Neural crest cell (in vitro differentiated cells): Measurements from ENCODE around the gene ZFP36L1. TPM values are rescaled to one million over a fixed set of nuclear protein-coding genes. Genes with fewer than 3 reads are reported as not detected.
A peak's percentile ranks its signal among the peaks of the same experiment; 100 is the strongest.

Source experiments
- DNase-seq: peaks from one replicate; pipeline ENCODE4 v3.0.0; 2021; ENCODE audit warnings: low read depth, mixed read lengths, low spot score
- H3K27ac Mint-ChIP-seq: one replicate; pipeline ENCODE4 v1.8.0; 2021; ENCODE audit warnings: mild to moderate bottlenecking, mixed read lengths; ENCODE audit not compliant: unreplicated experiment
- H3K27me3 Mint-ChIP-seq: 2 replicates; pipeline ENCODE4 v1.8.0; 2021; ENCODE audit warnings: low read depth, mild to moderate bottlenecking, mixed read lengths
- H3K36me3 Mint-ChIP-seq: 2 replicates; pipeline ENCODE4 v1.8.0; 2021; ENCODE audit warnings: low read depth, mild to moderate bottlenecking, mixed read lengths
- H3K4me1 Mint-ChIP-seq: 2 replicates; pipeline ENCODE4 v1.8.0; 2021; ENCODE audit warnings: mixed read lengths
- H3K4me3 Mint-ChIP-seq: one replicate; pipeline ENCODE4 v1.8.0; 2021; ENCODE audit warnings: mild to moderate bottlenecking, mixed read lengths
- H3K9me3 Mint-ChIP-seq: 2 replicates; pipeline ENCODE4 v1.8.0; 2021; ENCODE audit warnings: mixed read lengths
- total RNA-seq: library from RNA; stranded (reverse); gene quantifications from 2 replicates; pipeline ENCODE4 v1.2.1, GENCODE V29; 2021
- TF ChIP-seq, protein P1 (sequence below): fragments of 200-600 bp; sonication (generic); conservative IDR thresholded peaks from 2 replicates; pipeline ENCODE4 v1.5.0; 2021; ENCODE audit warnings: antibody characterized with exemption, mild to moderate bottlenecking

ZFP36L1 gene
- total RNA-seq, 1 donor from 2014 or later, result 289 TPM

DNA sequence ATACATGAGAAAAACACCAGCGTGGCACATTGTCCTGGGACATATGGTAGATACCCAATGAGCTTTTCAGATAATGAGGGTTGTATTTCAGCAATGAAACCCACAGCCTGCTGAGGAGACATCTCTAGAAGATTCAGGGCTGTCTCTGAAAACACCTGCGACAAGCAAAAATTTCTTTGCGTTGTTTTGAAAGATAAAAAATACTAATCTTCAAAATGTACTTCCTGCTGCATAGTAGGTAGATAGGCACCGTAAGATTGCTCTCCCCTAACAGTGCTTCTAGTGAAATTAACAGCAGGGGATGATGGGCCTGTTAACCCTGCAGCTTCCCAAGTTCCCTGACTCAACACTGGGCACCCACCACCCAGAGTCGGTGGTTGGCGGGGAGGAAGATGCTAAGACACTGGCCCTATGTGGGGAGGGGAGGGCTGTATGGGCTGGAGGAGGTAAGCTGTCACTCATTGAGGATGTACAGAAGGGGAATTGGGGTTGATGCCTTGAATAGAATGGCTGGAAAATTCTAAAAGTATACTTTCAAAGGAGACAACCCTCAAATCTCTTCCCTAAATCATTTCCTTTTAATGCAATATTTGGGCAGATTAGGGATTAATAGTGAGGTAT is 20.0 kb downstream of the ZFP36L1 start:
- Mint-ChIP-seq H3K4me3 (no peak overlapping the region), H3K27me3 (no peaks in the 10 kb centered on the region), H3K4me1 (peaks cover 35% of the 10 kb centered on the region), H3K36me3 (peaks cover 3% of the 10 kb centered on the region), H3K27ac (no peak overlapping the region), H3K9me3 (peaks cover 6% of the 10 kb centered on the region)
- TF ChIP-seq, protein P1, sequence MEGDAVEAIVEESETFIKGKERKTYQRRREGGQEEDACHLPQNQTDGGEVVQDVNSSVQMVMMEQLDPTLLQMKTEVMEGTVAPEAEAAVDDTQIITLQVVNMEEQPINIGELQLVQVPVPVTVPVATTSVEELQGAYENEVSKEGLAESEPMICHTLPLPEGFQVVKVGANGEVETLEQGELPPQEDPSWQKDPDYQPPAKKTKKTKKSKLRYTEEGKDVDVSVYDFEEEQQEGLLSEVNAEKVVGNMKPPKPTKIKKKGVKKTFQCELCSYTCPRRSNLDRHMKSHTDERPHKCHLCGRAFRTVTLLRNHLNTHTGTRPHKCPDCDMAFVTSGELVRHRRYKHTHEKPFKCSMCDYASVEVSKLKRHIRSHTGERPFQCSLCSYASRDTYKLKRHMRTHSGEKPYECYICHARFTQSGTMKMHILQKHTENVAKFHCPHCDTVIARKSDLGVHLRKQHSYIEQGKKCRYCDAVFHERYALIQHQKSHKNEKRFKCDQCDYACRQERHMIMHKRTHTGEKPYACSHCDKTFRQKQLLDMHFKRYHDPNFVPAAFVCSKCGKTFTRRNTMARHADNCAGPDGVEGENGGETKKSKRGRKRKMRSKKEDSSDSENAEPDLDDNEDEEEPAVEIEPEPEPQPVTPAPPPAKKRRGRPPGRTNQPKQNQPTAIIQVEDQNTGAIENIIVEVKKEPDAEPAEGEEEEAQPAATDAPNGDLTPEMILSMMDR, result no peak
- DNase-seq, result no peak

DNA sequence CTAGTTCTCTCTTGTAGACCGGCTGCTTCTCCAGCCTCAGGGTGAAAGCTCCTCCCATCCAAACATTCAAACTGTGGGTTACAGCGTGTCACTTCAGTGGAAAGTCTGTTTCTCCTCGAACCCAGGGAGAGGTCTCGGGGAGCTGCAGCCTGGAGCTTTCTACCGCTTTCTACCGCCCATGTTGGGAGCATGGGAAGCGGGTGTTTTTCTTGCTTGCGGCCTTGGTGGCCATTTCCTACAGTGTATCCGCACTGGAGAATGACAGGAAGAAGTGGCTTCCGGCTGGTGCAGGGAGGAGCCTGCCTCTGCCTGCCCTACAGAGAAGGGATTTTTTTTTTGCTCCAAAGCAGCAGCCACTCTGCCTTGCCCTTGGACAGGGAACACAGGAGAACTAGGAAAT is 21.2 kb downstream of the ZFP36L1 start:
- no peaks in the 10 kb centered on the region for H3K27me3 Mint-ChIP-seq
- no peak overlapping the region for H3K4me3 Mint-ChIP-seq
- peaks cover 3% of the 10 kb centered on the region for H3K36me3 Mint-ChIP-seq
- no peak for DNase-seq
- peak overlapping the region; percentile 63 for H3K27ac Mint-ChIP-seq
- peaks cover 6% of the 10 kb centered on the region for H3K9me3 Mint-ChIP-seq
- peaks cover 31% of the 10 kb centered on the region for H3K4me1 Mint-ChIP-seq
- TF ChIP-seq, protein P1, result no peak

DNA sequence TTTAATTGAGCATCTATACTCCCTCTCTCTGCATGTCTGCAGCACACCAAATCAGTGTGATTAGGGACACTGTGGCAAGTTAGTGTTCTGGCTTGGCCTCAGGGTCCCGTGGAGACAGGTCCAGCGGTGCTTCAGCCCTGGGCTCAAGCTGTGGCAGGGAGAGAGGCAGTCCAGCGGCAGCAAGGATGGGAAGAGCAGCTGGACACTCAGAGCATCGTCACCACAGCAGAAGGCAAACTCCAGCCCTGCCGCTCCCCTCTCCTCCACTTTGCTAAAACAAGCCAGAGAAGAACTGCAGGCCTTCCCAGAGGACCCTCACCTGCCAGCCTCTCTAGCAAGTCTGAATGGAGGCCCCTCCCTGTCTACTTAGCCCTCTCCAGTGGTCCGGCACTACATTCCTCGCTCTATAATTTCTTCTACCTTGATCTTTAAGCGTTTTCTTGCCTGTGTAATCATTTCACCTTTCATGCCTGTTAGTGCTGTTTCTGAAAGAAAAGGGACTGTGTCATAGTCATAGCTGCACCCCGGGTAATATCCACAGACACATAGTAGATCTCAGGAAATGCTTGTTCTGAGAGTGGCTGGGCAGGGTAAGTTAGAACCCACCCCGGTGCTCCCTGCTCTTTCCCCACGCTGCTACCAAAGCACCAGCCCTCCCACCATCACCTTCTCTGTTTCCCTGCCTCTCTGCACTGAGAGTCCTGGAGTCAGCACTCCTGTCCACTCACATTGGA is 22.1 kb downstream of the ZFP36L1 start:
- Mint-ChIP-seq H3K9me3 (peaks cover 4% of the 10 kb centered on the region), H3K27ac (no peak overlapping the region), H3K4me3 (no peak overlapping the region), H3K27me3 (no peaks in the 10 kb centered on the region), H3K36me3 (peaks cover 2% of the 10 kb centered on the region), H3K4me1 (peaks cover 22% of the 10 kb centered on the region)
- TF ChIP-seq, protein P1, result no peak
- DNase-seq, result no peak

DNA sequence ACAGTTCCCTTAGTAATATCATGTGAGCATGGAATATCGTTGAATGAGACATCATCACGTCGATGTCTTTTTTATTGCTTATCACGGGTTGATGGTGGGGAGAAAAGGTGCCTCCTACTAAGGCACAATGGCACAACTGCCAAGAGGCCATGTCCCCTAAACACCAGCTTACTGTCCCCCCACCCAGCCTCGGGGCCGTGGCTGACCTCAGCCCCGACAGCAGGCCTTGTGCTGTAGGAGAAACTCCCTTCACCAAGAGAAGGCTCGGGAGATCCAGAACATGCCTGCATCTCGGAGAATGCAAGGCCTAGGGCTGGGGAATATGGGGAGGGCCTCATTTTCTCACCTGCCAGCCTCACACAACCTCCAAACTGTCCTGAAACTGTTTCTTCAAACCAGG is 22.8 kb downstream of the ZFP36L1 start:
- Mint-ChIP-seq H3K4me1 (peaks cover 19% of the 10 kb centered on the region), H3K4me3 (no peak overlapping the region), H3K36me3 (no peaks in the 10 kb centered on the region), H3K27ac (peak overlapping the region; percentile 63), H3K9me3 (peaks cover 2% of the 10 kb centered on the region), H3K27me3 (no peaks in the 10 kb centered on the region)
- TF ChIP-seq, protein P1, result no peak
- DNase-seq, result no peak

DNA sequence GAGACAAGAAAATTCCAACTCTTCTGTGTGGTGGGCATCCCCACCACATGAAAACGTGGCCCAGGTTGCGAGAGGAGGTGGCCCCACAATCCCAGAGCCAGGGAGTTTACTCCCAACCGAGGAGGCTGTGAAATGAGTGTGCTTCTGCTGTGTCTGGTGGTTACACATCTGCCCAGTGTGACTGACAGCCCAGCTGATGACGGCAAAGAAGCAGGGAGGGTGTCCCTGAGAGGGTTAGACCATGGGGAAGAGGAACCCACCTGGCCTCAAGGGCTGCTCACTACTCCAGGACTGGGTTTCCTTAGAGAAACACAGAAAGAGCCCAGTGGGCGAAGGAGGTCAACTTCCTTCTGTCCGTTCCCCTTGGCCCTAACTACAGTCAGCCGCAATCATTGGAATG is 24.6 kb downstream of the ZFP36L1 start:
- no peak for DNase-seq
- no peaks in the 10 kb centered on the region for H3K27me3 Mint-ChIP-seq
- no peak overlapping the region for H3K27ac Mint-ChIP-seq
- H3K36me3 Mint-ChIP-seq, result no peaks in the 10 kb centered on the region
- H3K4me1 Mint-ChIP-seq, result peaks cover 18% of the 10 kb centered on the region
- TF ChIP-seq, protein P1, result no peak
- H3K4me3 Mint-ChIP-seq, result no peak overlapping the region
- H3K9me3 Mint-ChIP-seq, result no peaks in the 10 kb centered on the region
